ENCODE results near the gene CORO2B.

The CORO2B gene

GRCh38 chr15:68610825-68611224 lies 32.0 kb downstream of the CORO2B start:
- no peak for DNase-seq

- DNase-seq = no peak
Measured at GRCh38 chr15:68612503-68612902, 33.7 kb downstream of the CORO2B start.

- DNase-seq = no peak
Measured at GRCh38 chr15:68612979-68613740, 34.4 kb downstream of the CORO2B start.

GRCh38 chr15:68614286-68615035 lies 35.7 kb downstream of the CORO2B start:
- DNase-seq = peak; percentile 37

- no peak for DNase-seq
Measured at GRCh38 chr15:68615301-68615700, 36.5 kb downstream of the CORO2B start.

- no peak for DNase-seq
Measured at GRCh38 chr15:68615811-68616210, 37.0 kb downstream of the CORO2B start.

GRCh38 chr15:68616397-68616796 lies 37.6 kb downstream of the CORO2B start:
- no peak for DNase-seq

- DNase-seq = peak; percentile 36
Measured at GRCh38 chr15:68617001-68617400, 38.2 kb downstream of the CORO2B start.

GRCh38 chr15:68617777-68618176 lies 39.0 kb downstream of the CORO2B start:
- no peak for DNase-seq

- no peak for DNase-seq
Measured at GRCh38 chr15:68618394-68618793, 39.6 kb downstream of the CORO2B start.

GRCh38 chr15:68618908-68619698 lies 40.3 kb downstream of the CORO2B start:
- peak; percentile 69 for DNase-seq

GRCh38 chr15:68620721-68621527 lies 42.1 kb downstream of the CORO2B start:
- DNase-seq = peak; percentile 98

GRCh38 chr15:68621535-68621934 lies 42.7 kb downstream of the CORO2B start:
- DNase-seq = no peak

GRCh38 chr15:68623301-68623892 lies 44.6 kb downstream of the CORO2B start:
- DNase-seq = no peak

- no peak for DNase-seq
Measured at GRCh38 chr15:68625853-68626252, 47.1 kb downstream of the CORO2B start.

- no peak for DNase-seq
Measured at GRCh38 chr15:68626283-68626682, 47.5 kb downstream of the CORO2B start.

- no peak for DNase-seq
Measured at GRCh38 chr15:68626739-68627138, 47.9 kb downstream of the CORO2B start.

- no peak for DNase-seq
Measured at GRCh38 chr15:68627476-68627875, 48.7 kb downstream of the CORO2B start.

- DNase-seq = no peak
Measured at GRCh38 chr15:68627995-68628394, 49.2 kb downstream of the CORO2B start.

- no peak for DNase-seq
Measured at GRCh38 chr15:68629519-68630210, 50.9 kb downstream of the CORO2B start.

GRCh38 chr15:68630211-68630555 lies 51.4 kb downstream of the CORO2B start:
- DNase-seq = no peak

Measured in fibroblast of skin of scalp (primary cell).